A549 (cell line): ENCODE results near the gene ZSCAN1. TPM values are rescaled to one million over a fixed set of nuclear protein-coding genes. Genes with fewer than 3 reads are reported as not detected.

ENCODE experiments used
- ATAC-seq, 2 experiments: fragments of 200-7000 bp in 1 of 2; fragments of >200 bp in 1 of 2; cut with Nextera tagmentation in 1 of 2; cut with Tn5 transposase in 1 of 2; 3 replicates each; pipeline versions ENCODE4 v1.8.0 to v1.9.1; 2018 to 2020; ENCODE audit warnings: mild to moderate bottlenecking in 1 of 2, moderate library complexity in 1 of 2
- CTCF ChIA-PET: fragments of 300-600 bp; sonication (Branson Sonifier 250); formaldehyde crosslinking; extraction: SDS; loops from one replicate; lab custom pipeline; 2021; ENCODE audit warnings: antibody characterized with exemption, inconsistent platforms; lab: Yijun Ruan, JAX
- POLR2A ChIA-PET: fragments of 350-600 bp; formaldehyde crosslinking; extraction: SDS; loops from one replicate; lab custom pipeline; 2021; ENCODE audit warnings: antibody characterized with exemption, inconsistent platforms; lab: Yijun Ruan, JAX
- DNase-seq, 2 experiments: peaks; one replicate each; pipeline versions ENCODE4 v3.0.0 to v3.0.0-alpha.2; 2011 to 2016; ENCODE audit warnings: low read depth in 1 of 2, low spot score in 1 of 2
- FAIRE-seq: peaks from 2 replicates; lab custom pipeline; 2011; peaks lifted over from hg19 to GRCh38; lab: Jason Lieb, UNC
- H3K27ac ChIP-seq, 2 experiments: fragments of >200 bp; sonication (Bioruptor Twin); formaldehyde crosslinking; 3 replicates each; pipeline ENCODE4 v1.5.1; 2016 to 2017
- H3K4me1 ChIP-seq: fragments of >200 bp; sonication (Bioruptor Twin); formaldehyde crosslinking; 3 replicates; pipeline ENCODE4 v1.6.1; 2016
- H3K4me2 ChIP-seq: fragments of >200 bp; sonication (Bioruptor Twin); formaldehyde crosslinking; 3 replicates; pipeline ENCODE4 v1.6.1; 2016
- H3K4me3 ChIP-seq: fragments of >200 bp; sonication (Bioruptor Twin); formaldehyde crosslinking; 3 replicates; pipeline ENCODE4 v1.5.1; 2016
- H3K9me3 ChIP-seq: fragments of >200 bp; sonication (Bioruptor Twin); formaldehyde crosslinking; 3 replicates; pipeline ENCODE4 v1.6.1; 2016
- ATOH8 ChIP-seq: fragments of 250-450 bp; sonication (Bioruptor Pico); IDR thresholded peaks from 2 replicates; pipeline ENCODE4 v1.5.0; 2020; ENCODE audit warnings: low read depth, mild to moderate bottlenecking, moderate library complexity
- BHLHE40 ChIP-seq: IDR thresholded peaks from 2 replicates; pipeline ENCODE4 v1.6.1; 2012; ENCODE audit warnings: low read depth, low read length, inconsistent platforms
- CBX2 ChIP-seq: fragments of 200-600 bp; sonication (generic); IDR thresholded peaks from 2 replicates; pipeline ENCODE4 v1.6.1; 2016; ENCODE audit warnings: low read depth, mild to moderate bottlenecking, borderline replicate concordance
- CHD4 ChIP-seq: fragments of 200-600 bp; sonication (generic); IDR thresholded peaks from 2 replicates; pipeline ENCODE4 v1.6.1; 2016; ENCODE audit warnings: antibody characterized with exemption, mild to moderate bottlenecking, borderline replicate concordance
- FOXS1 ChIP-seq: fragments of 250-450 bp; sonication (Bioruptor Pico); IDR thresholded peaks from 2 replicates; pipeline ENCODE4 v1.5.0; 2020; ENCODE audit warnings: mild to moderate bottlenecking, moderate library complexity
- HDAC2 ChIP-seq: fragments of 200-600 bp; sonication (generic); IDR thresholded peaks from 2 replicates; pipeline ENCODE4 v1.6.1; 2016
- HOXA7 ChIP-seq: fragments of 250-450 bp; sonication (Bioruptor Pico); IDR thresholded peaks from 2 replicates; pipeline ENCODE4 v1.5.0; 2020; ENCODE audit warnings: mild to moderate bottlenecking, moderate library complexity
- HOXB13 ChIP-seq: fragments of 250-450 bp; sonication (Bioruptor Pico); IDR thresholded peaks from 2 replicates; pipeline ENCODE4 v1.5.0; 2020; ENCODE audit warnings: low read depth, mild to moderate bottlenecking, moderate library complexity
- MYC ChIP-seq: IDR thresholded peaks from 2 replicates; pipeline ENCODE4 v1.6.1; 2012; ENCODE audit warnings: mild to moderate bottlenecking, inconsistent platforms, low read length, improper control_type of control experiment, borderline replicate concordance
- PHF8 ChIP-seq: fragments of 200-600 bp; sonication (generic); IDR thresholded peaks from 2 replicates; pipeline ENCODE4 v1.6.1; 2016; ENCODE audit warnings: low read depth, mild to moderate bottlenecking, antibody characterized with exemption, moderate library complexity, borderline replicate concordance
- RAD21 ChIP-seq, 2 experiments: fragments of >200 bp in 1 of 2; sonication (Bioruptor Twin) in 1 of 2; formaldehyde crosslinking in 1 of 2; IDR thresholded peaks in 1 of 2; conservative IDR thresholded peaks in 1 of 2; 2 replicates in 1 of 2; 3 replicates in 1 of 2; pipeline ENCODE4 v1.6.1; 2012 to 2018; ENCODE audit warnings: inconsistent platforms in 1 of 2
- RCOR1 ChIP-seq: fragments of 150-350 bp; IDR thresholded peaks from 2 replicates; pipeline ENCODE4 v1.6.1; 2014; ENCODE audit warnings: antibody characterized with exemption, low read length, low read depth
- REST ChIP-seq: fragments of 200-600 bp; sonication (generic); IDR thresholded peaks from 2 replicates; pipeline ENCODE4 v1.6.1; 2016; ENCODE audit warnings: antibody characterized with exemption, mild to moderate bottlenecking, moderate library complexity
- RNF2 ChIP-seq: fragments of 200-600 bp; sonication (generic); IDR thresholded peaks from 2 replicates; pipeline ENCODE4 v1.6.1; 2016; ENCODE audit warnings: low read depth, mild to moderate bottlenecking, antibody characterized with exemption, moderate library complexity, borderline replicate concordance
- SMC3 ChIP-seq: fragments of >200 bp; sonication (Bioruptor Twin); formaldehyde crosslinking; IDR thresholded peaks from 3 replicates; pipeline ENCODE4 v1.6.1; 2018; ENCODE audit warnings: inconsistent platforms
- SREBF2 ChIP-seq: fragments of 450-650 bp; IDR thresholded peaks from 2 replicates; pipeline ENCODE4 v1.6.1; 2014; ENCODE audit warnings: mild to moderate bottlenecking, moderate library complexity
- TP53 ChIP-seq: fragments of 250-450 bp; sonication (Bioruptor Pico); IDR thresholded peaks from 2 replicates; pipeline ENCODE4 v1.5.0; 2021; ENCODE audit warnings: mild to moderate bottlenecking, moderate library complexity
- USF2 ChIP-seq: fragments of 450-650 bp; IDR thresholded peaks from 2 replicates; pipeline ENCODE4 v1.6.1; 2014; ENCODE audit warnings: antibody characterized with exemption
- WGBS: methylation state at CpG from one replicate; pipeline ENCODE4 v1.1.6; 2017; ENCODE audit errors: missing lambda C conversion rate; 5-methylcytosine and 5-hydroxymethylcytosine counted together
- polyA plus RNA-seq, 4 experiments: library from polyadenylated mRNA; depleted of rRNA in 3 of 4; stranded (reverse); fragments of >200 nt; fragmentation: RNase III in 1 of 4; extraction: RNeasy Plus Mini Kit Qiagen cat#74134 plus additional on column Dnase treatment in 1 of 4; gene quantifications; 2 replicates in 3 of 4; 3 replicates in 1 of 4; pipeline ENCODE4 v1.2.3, GENCODE V29; 2011 to 2017

ZSCAN1 gene
- polyA plus RNA-seq, 2 of the 4 experiments (the other 2 are of a cell fraction) = not detected

GRCh38 chr19:58097781-58098681, 64.2 kb downstream of the ZSCAN1 start, which contains the start of gene ZSCAN18:
TSS of gene ZSCAN18 (minus strand) at chr19:58098231. CDS start at chr19:58090267, 7,964 bp downstream.
- Histone ChIP-seq H3K4me2 (peak within 1 kb of the TSS; percentile 26; the same call in 1 of the 3 replicates), H3K4me3 (peak within 1 kb of the TSS; percentile 40), H3K27ac (peak within 1 kb of the TSS in 1 of 2 experiments; percentile 58; a peak in 2 of 6 replicates), H3K9me3 (peaks cover 79% of the 10 kb centered on the region), H3K4me1 (no peaks in the 10 kb centered on the region)
- ChIA-PET CTCF (interaction anchor here (1.3 kb wide), 1 partner anchor 48 kb away, joined by 3 read pairs; no protein-coding TSS in a partner anchor), POLR2A (no interaction called here)
- WGBS = 28% methylated on average over 53 of the region's 67 CpGs
- no peak for TF ChIP-seq SMC3
- no peak for TF ChIP-seq FOXS1 (CRISPR knock-in tag)
- no peak for TF ChIP-seq HOXB13
- TF ChIP-seq USF2 = no peak
- no peak for TF ChIP-seq PHF8
- no peak for TF ChIP-seq BHLHE40
- no peak for TF ChIP-seq RAD21 (conservative IDR thresholded peaks at IDR 0.05 in 1 of 2, IDR thresholded peaks at IDR 0.05 in 1 of 2)
- no peak for TF ChIP-seq SREBF2
- no peak for TF ChIP-seq CBX2
- FAIRE-seq (no peak), DNase-seq (peak; percentile 61 to 82), ATAC-seq (peak; percentile 72 to 92)

GRCh38 chr19:58098682-58098998, 64.8 kb downstream of the ZSCAN1 start:
- CTCF ChIA-PET = interaction anchor here (1.3 kb wide), 1 partner anchor 48 kb away, joined by 3 read pairs; no protein-coding TSS in a partner anchor
- DNase-seq (no peak), ATAC-seq (no peak), FAIRE-seq (no peak)
- H3K9me3 ChIP-seq = peaks cover 78% of the 10 kb centered on the region
- peak overlapping the region; percentile 10; the same call in 1 of the 3 replicates for H3K4me2 ChIP-seq
- POLR2A ChIA-PET = interaction anchor here (0.5 kb wide), 1 partner anchor 1964 kb away, joined by 3 read pairs; no protein-coding TSS in a partner anchor
- H3K4me1 ChIP-seq = no peaks in the 10 kb centered on the region
- peak overlapping the region; percentile 40; the same call in 2 of the 3 replicates for H3K4me3 ChIP-seq
- no peak overlapping the region for H3K27ac ChIP-seq
- no peak for TF ChIP-seq HDAC2
- TF ChIP-seq ATOH8 (CRISPR knock-in tag) = no peak
- TF ChIP-seq TP53 (CRISPR knock-in tag) = no peak
- no peak for TF ChIP-seq RNF2
- no peak for TF ChIP-seq PHF8
- no peak for TF ChIP-seq RCOR1
- no peak for TF ChIP-seq REST
- no peak for TF ChIP-seq CHD4
- no peak for TF ChIP-seq HOXA7 (CRISPR knock-in tag)
- no peak for TF ChIP-seq MYC
- WGBS = 2% methylated on average over 2 of the region's 2 CpGs

Other genes starting within 250 kb of the ZSCAN1 start
- gene ZNF552, start 219.1 kb upstream of the ZSCAN1 start, polyA plus RNA-seq (2011; rRNA removed) = 5.7 and 5.8 TPM in 2 replicates
- 6.0 to 7.2 TPM (median 6.5 TPM) in 3 replicates for gene ZNF552, start 219.1 kb upstream of the ZSCAN1 start, polyA plus RNA-seq (2017; fragmentation: RNase III; extraction: RNeasy Plus Mini Kit Qiagen cat#74134 plus additional on column Dnase treatment)
- gene ZNF587B, start 203.7 kb upstream of the ZSCAN1 start, polyA plus RNA-seq (2011; rRNA removed) = 14.2 and 14.9 TPM in 2 replicates
- 13.2 to 15.8 TPM (median 14.1 TPM) in 3 replicates for gene ZNF587B, start 203.7 kb upstream of the ZSCAN1 start, polyA plus RNA-seq (2017; fragmentation: RNase III; extraction: RNeasy Plus Mini Kit Qiagen cat#74134 plus additional on column Dnase treatment)
- 12.1 and 17.2 TPM in 2 replicates for gene ZNF587, start 184.2 kb upstream of the ZSCAN1 start, polyA plus RNA-seq (2011; rRNA removed)
- 10.2 to 11.2 TPM (median 10.7 TPM) in 3 replicates for gene ZNF587, start 184.2 kb upstream of the ZSCAN1 start, polyA plus RNA-seq (2017; fragmentation: RNase III; extraction: RNeasy Plus Mini Kit Qiagen cat#74134 plus additional on column Dnase treatment)
- gene ZNF814, start 145.0 kb upstream of the ZSCAN1 start, polyA plus RNA-seq (2011; rRNA removed) = 5.5 and 6.9 TPM in 2 replicates
- gene ZNF814, start 145.0 kb upstream of the ZSCAN1 start, polyA plus RNA-seq (2017; fragmentation: RNase III; extraction: RNeasy Plus Mini Kit Qiagen cat#74134 plus additional on column Dnase treatment) = 2.1 to 3.0 TPM (median 2.6 TPM) in 3 replicates
- 8.0 and 8.7 TPM in 2 replicates for gene ZNF417, start 117.4 kb upstream of the ZSCAN1 start, polyA plus RNA-seq (2011; rRNA removed)
- gene ZNF417, start 117.4 kb upstream of the ZSCAN1 start, polyA plus RNA-seq (2017; fragmentation: RNase III; extraction: RNeasy Plus Mini Kit Qiagen cat#74134 plus additional on column Dnase treatment) = 5.6 to 5.9 TPM (median 5.8 TPM) in 3 replicates
- 2.8 and 3.2 TPM in 2 replicates for gene ZNF418, start 98.6 kb upstream of the ZSCAN1 start, polyA plus RNA-seq (2011; rRNA removed)
- gene ZNF418, start 98.6 kb upstream of the ZSCAN1 start, polyA plus RNA-seq (2017; fragmentation: RNase III; extraction: RNeasy Plus Mini Kit Qiagen cat#74134 plus additional on column Dnase treatment) = 1.8 to 3.0 TPM (median 2.2 TPM) in 3 replicates
- gene ZNF256, start 86.3 kb upstream of the ZSCAN1 start, polyA plus RNA-seq (2011; rRNA removed) = 2.5 and 2.9 TPM in 2 replicates
- gene ZNF256, start 86.3 kb upstream of the ZSCAN1 start, polyA plus RNA-seq (2017; fragmentation: RNase III; extraction: RNeasy Plus Mini Kit Qiagen cat#74134 plus additional on column Dnase treatment) = 1.4 to 1.7 TPM (median 1.6 TPM) in 3 replicates
- gene C19orf18, start 59.5 kb upstream of the ZSCAN1 start, polyA plus RNA-seq (2011; rRNA removed) = 0.13 and 0.15 TPM in 2 replicates
- 0.17 to 0.25 TPM in 2 of 3 replicates, not detected in the other for gene C19orf18, start 59.5 kb upstream of the ZSCAN1 start, polyA plus RNA-seq (2017; fragmentation: RNase III; extraction: RNeasy Plus Mini Kit Qiagen cat#74134 plus additional on column Dnase treatment)
- gene ZNF606, start 31.2 kb upstream of the ZSCAN1 start, polyA plus RNA-seq (2011; rRNA removed) = 4.8 and 5.1 TPM in 2 replicates
- gene ZNF606, start 31.2 kb upstream of the ZSCAN1 start, polyA plus RNA-seq (2017; fragmentation: RNase III; extraction: RNeasy Plus Mini Kit Qiagen cat#74134 plus additional on column Dnase treatment) = 4.5 to 5.1 TPM (median 4.5 TPM) in 3 replicates
- gene ZNF135, start 25.3 kb downstream of the ZSCAN1 start, polyA plus RNA-seq (2011; rRNA removed) = not detected in 2 replicates
- gene ZNF135, start 25.3 kb downstream of the ZSCAN1 start, polyA plus RNA-seq (2017; fragmentation: RNase III; extraction: RNeasy Plus Mini Kit Qiagen cat#74134 plus additional on column Dnase treatment) = not detected in 3 replicates
- 2.2 and 2.9 TPM in 2 replicates for gene ZSCAN18, start 64.2 kb downstream of the ZSCAN1 start, polyA plus RNA-seq (2011; rRNA removed)
- gene ZSCAN18, start 64.2 kb downstream of the ZSCAN1 start, polyA plus RNA-seq (2017; fragmentation: RNase III; extraction: RNeasy Plus Mini Kit Qiagen cat#74134 plus additional on column Dnase treatment) = 2.3 to 3.3 TPM (median 2.6 TPM) in 3 replicates
- 5.7 and 6.2 TPM in 2 replicates for gene ZNF329, start 116.8 kb downstream of the ZSCAN1 start, polyA plus RNA-seq (2011; rRNA removed)
- 2.7 to 2.8 TPM (median 2.8 TPM) in 3 replicates for gene ZNF329, start 116.8 kb downstream of the ZSCAN1 start, polyA plus RNA-seq (2017; fragmentation: RNase III; extraction: RNeasy Plus Mini Kit Qiagen cat#74134 plus additional on column Dnase treatment)
- gene ZNF274, start 149.0 kb downstream of the ZSCAN1 start, polyA plus RNA-seq (2011; rRNA removed) = 27.3 and 28.7 TPM in 2 replicates
- gene ZNF274, start 149.0 kb downstream of the ZSCAN1 start, polyA plus RNA-seq (2017; fragmentation: RNase III; extraction: RNeasy Plus Mini Kit Qiagen cat#74134 plus additional on column Dnase treatment) = 15.8 to 18.8 TPM (median 18.3 TPM) in 3 replicates
- gene ZNF544, start 194.9 kb downstream of the ZSCAN1 start, polyA plus RNA-seq (2011; rRNA removed) = 32.7 and 33.1 TPM in 2 replicates
- gene ZNF544, start 194.9 kb downstream of the ZSCAN1 start, polyA plus RNA-seq (2017; fragmentation: RNase III; extraction: RNeasy Plus Mini Kit Qiagen cat#74134 plus additional on column Dnase treatment) = 22.5 to 30.6 TPM (median 23.7 TPM) in 3 replicates
- 4.0 and 5.6 TPM in 2 replicates for gene ZNF8, start 244.9 kb downstream of the ZSCAN1 start, polyA plus RNA-seq (2011; rRNA removed)
- gene ZNF8, start 244.9 kb downstream of the ZSCAN1 start, polyA plus RNA-seq (2017; fragmentation: RNase III; extraction: RNeasy Plus Mini Kit Qiagen cat#74134 plus additional on column Dnase treatment) = 2.0 to 2.3 TPM (median 2.3 TPM) in 3 replicates